ENCODE measurements around the gene TLE6. TPM values are rescaled to one million over a fixed set of nuclear protein-coding genes. Genes with fewer than 3 reads are reported as not detected.
"Not testable (repeated sequence)": the region's sequence is repeated elsewhere in the genome, so short reads cannot be mapped to it uniquely, and the experiment has no call there.

Gene TLE6
- total and polyA plus RNA-seq, 2 donors from 2014 or later = 3.7 to 5.2 TPM

DNA sequence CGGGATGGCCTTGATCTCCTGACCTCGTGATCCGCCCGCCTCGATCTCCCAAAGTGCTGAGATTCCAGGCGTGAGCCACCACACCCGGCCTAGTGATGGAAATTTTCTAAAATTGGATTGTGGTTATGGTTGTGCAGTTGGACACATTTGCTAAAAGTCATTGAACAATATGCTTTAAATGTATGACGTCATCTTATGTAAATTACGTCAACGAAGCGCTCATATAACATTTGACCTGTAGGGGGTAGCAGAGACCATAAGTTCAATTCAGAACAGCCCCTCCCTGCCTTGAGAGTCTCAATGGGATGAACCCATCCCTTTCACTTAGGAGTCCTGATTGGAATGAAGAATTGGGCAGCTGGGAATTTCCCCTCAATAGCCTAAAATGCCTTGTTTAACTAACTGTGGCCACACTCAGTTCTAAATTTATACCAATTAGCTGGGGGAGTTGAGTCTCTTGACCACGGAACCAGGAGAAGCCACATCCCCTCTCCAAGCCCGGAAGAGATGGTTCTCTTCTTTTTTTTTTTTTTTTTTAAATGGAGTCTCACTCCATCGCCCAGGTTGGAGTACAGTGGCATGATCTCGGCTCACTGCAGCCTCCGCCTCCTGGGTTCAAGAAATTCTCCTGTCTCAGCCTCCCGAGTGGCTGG, 15.2 kb upstream of the TLE6 start:
- H3K9me3 ChIP-seq (ENCODE audit: control insufficient read depth in 2 of 3, insufficient read depth in 1 of 3, low read length in 3 of 3) = no peaks in the 10 kb centered on the region
- DNase-seq = peak in 4 of 5 donors; percentile 74 to 93 (median 84)
- peak overlapping the region in 1 of 3 donors; percentile 33 for H3K4me3 ChIP-seq (ENCODE audit: low read length in 3 of 3)
- H3K27ac ChIP-seq (ENCODE audit: low read depth in 2 of 2, low read length in 2 of 2) = no peak overlapping the region
- no peaks in the 10 kb centered on the region for H3K36me3 ChIP-seq (ENCODE audit: control insufficient read depth in 2 of 3, insufficient read depth in 3 of 3, low read length in 3 of 3)
- H3K4me1 ChIP-seq (ENCODE audit: control insufficient read depth in 2 of 3, insufficient read depth in 2 of 3, low read depth in 1 of 3, low read length in 3 of 3) = no peaks in the 10 kb centered on the region
- peak overlapping the region in 2 of 3 donors; percentile 23 to 29 for H3K9ac ChIP-seq (ENCODE audit: low read length in 3 of 3)
- H3K27me3 ChIP-seq (ENCODE audit: control insufficient read depth, insufficient read depth, low read length) = no peaks in the 10 kb centered on the region
- intact Hi-C loops (cut with DNase I) = loop anchor here (10.0 kb wide), 1 partner anchor 143 kb away; no protein-coding TSS in a partner anchor
- FAIRE-seq = peak; percentile 92
- TF ChIP-seq, protein P1, sequence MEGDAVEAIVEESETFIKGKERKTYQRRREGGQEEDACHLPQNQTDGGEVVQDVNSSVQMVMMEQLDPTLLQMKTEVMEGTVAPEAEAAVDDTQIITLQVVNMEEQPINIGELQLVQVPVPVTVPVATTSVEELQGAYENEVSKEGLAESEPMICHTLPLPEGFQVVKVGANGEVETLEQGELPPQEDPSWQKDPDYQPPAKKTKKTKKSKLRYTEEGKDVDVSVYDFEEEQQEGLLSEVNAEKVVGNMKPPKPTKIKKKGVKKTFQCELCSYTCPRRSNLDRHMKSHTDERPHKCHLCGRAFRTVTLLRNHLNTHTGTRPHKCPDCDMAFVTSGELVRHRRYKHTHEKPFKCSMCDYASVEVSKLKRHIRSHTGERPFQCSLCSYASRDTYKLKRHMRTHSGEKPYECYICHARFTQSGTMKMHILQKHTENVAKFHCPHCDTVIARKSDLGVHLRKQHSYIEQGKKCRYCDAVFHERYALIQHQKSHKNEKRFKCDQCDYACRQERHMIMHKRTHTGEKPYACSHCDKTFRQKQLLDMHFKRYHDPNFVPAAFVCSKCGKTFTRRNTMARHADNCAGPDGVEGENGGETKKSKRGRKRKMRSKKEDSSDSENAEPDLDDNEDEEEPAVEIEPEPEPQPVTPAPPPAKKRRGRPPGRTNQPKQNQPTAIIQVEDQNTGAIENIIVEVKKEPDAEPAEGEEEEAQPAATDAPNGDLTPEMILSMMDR (IDR thresholded peaks at IDR 0.05; ENCODE audit: borderline replicate concordance, extremely low read depth, insufficient read depth) = peak; percentile 81

DNA sequence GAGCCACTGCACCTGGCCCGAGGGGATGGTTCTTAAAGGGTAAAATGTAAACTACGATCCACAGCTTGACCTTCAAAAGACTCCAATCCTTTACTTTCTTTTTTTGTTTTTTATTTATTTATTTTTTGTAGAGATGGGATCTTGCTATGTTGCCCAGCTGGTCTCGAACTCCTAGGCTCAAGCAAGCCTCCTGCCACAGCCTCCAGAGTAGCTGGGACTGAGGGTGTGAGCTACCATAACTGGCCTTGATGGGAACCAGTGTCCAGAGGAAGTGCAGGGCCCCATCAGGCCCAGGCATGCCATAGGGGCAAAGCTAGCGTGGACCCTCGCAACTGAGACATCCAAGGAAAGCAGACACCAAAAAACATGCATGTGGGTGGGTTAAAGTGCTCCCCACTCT, 14.2 kb upstream of the TLE6 start:
- Histone ChIP-seq H3K9me3 (ENCODE audit: control insufficient read depth in 2 of 3, insufficient read depth in 1 of 3, low read length in 3 of 3) (no peaks in the 10 kb centered on the region), H3K9ac (ENCODE audit: low read length in 3 of 3) (no peak overlapping the region), H3K4me3 (ENCODE audit: low read length in 3 of 3) (no peak overlapping the region), H3K4me1 (ENCODE audit: control insufficient read depth in 2 of 3, insufficient read depth in 2 of 3, low read depth in 1 of 3, low read length in 3 of 3) (no peaks in the 10 kb centered on the region), H3K36me3 (ENCODE audit: control insufficient read depth in 2 of 3, insufficient read depth in 3 of 3, low read length in 3 of 3) (no peaks in the 10 kb centered on the region), H3K27me3 (ENCODE audit: control insufficient read depth, insufficient read depth, low read length) (no peaks in the 10 kb centered on the region), H3K27ac (ENCODE audit: low read depth in 2 of 2, low read length in 2 of 2) (no peak overlapping the region)
- no peak for FAIRE-seq
- TF ChIP-seq, protein P1 (IDR thresholded peaks at IDR 0.05; ENCODE audit: borderline replicate concordance, extremely low read depth, insufficient read depth) = no peak
- DNase-seq = no peak
- intact Hi-C loops (cut with DNase I) = loop anchor here (10.0 kb wide), 1 partner anchor 142 kb away; no protein-coding TSS in a partner anchor

DNA sequence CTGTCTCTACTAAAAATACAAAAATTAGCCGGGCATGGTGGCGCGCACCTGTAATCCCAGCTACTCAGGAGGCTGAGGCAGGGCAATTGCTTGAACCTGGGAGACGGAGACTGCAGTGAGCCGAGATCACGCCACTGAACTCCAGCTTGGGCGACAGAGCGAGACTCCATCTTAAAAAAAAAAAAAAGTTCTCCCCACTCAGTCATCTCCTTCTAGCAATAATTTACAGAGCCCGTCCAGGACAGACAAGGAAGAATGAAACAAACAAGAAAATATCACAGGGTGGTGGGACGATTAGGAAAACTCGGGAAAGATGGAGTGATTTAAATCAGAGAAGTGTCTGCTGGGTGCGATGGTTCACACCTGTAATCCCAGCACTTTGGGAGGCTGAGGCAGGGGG, 13.7 kb upstream of the TLE6 start:
- H3K4me3 ChIP-seq (ENCODE audit: low read length in 3 of 3); H3K36me3 ChIP-seq (ENCODE audit: control insufficient read depth in 2 of 3, insufficient read depth in 3 of 3, low read length in 3 of 3); H3K27me3 ChIP-seq (ENCODE audit: control insufficient read depth, insufficient read depth, low read length); H3K9me3 ChIP-seq (ENCODE audit: control insufficient read depth in 2 of 3, insufficient read depth in 1 of 3, low read length in 3 of 3); H3K9ac ChIP-seq (ENCODE audit: low read length in 3 of 3); FAIRE-seq; H3K27ac ChIP-seq (ENCODE audit: low read depth in 2 of 2, low read length in 2 of 2); H3K4me1 ChIP-seq (ENCODE audit: control insufficient read depth in 2 of 3, insufficient read depth in 2 of 3, low read depth in 1 of 3, low read length in 3 of 3): not testable (repeated sequence)
- DNase-seq = peak in 1 of 5 donors; percentile 38
- intact Hi-C loops (cut with DNase I) = loop anchor here (10.0 kb wide), 1 partner anchor 141 kb away; no protein-coding TSS in a partner anchor

DNA sequence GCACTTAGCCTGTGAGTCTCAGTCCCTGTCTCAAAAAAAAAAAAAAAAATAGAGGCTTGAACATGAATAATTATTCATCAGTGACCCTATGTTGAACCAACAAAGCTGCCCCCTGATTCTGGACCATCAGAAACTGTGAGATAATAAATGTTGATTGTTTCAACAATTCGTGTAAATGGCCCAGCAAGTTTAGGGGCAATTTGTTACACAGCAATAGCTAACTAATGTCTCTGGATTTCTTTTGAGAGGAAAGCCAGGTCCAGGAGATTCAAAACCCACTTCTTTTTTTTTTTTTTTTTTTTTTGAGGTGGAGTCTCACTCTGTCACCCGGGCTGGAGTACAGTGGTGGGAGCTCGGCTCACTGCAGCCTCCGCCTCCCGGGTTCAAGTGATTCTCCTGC, 12.5 kb upstream of the TLE6 start:
- intact Hi-C loops (cut with DNase I) = loop anchor here (10.0 kb wide), 1 partner anchor 140 kb away; no protein-coding TSS in a partner anchor
- H3K4me3 ChIP-seq (ENCODE audit: low read length in 3 of 3) = no peak overlapping the region
- FAIRE-seq (no peak), DNase-seq (no peak)
- TF ChIP-seq, protein P1 (IDR thresholded peaks at IDR 0.05; ENCODE audit: borderline replicate concordance, extremely low read depth, insufficient read depth) = no peak
- no peaks in the 10 kb centered on the region for H3K9me3 ChIP-seq (ENCODE audit: control insufficient read depth in 2 of 3, insufficient read depth in 1 of 3, low read length in 3 of 3)
- H3K9ac ChIP-seq (ENCODE audit: low read length in 3 of 3) = no peak overlapping the region
- H3K36me3 ChIP-seq (ENCODE audit: control insufficient read depth in 2 of 3, insufficient read depth in 3 of 3, low read length in 3 of 3) = no peaks in the 10 kb centered on the region
- no peak overlapping the region for H3K27ac ChIP-seq (ENCODE audit: low read depth in 2 of 2, low read length in 2 of 2)
- peaks cover 0 to 5% (median 0%) of the 10 kb centered on the region in 3 donors for H3K4me1 ChIP-seq (ENCODE audit: control insufficient read depth in 2 of 3, insufficient read depth in 2 of 3, low read depth in 1 of 3, low read length in 3 of 3)
- H3K27me3 ChIP-seq (ENCODE audit: control insufficient read depth, insufficient read depth, low read length) = no peaks in the 10 kb centered on the region
